Fibroblast of gingiva (primary cell): Measurements from ENCODE around the gene CAMTA1.

Experiments
- DNase-seq: peaks from one replicate; pipeline ENCODE4 v3.0.0-alpha.2; 2011; ENCODE audit warnings: low read depth

The CAMTA1 gene

GRCh38 chr1:7732331-7732730, 947.1 kb downstream of the CAMTA1 start:
- DNase-seq: no peak

GRCh38 chr1:7733276-7733675, 948.0 kb downstream of the CAMTA1 start:
- DNase-seq: no peak

DNA sequence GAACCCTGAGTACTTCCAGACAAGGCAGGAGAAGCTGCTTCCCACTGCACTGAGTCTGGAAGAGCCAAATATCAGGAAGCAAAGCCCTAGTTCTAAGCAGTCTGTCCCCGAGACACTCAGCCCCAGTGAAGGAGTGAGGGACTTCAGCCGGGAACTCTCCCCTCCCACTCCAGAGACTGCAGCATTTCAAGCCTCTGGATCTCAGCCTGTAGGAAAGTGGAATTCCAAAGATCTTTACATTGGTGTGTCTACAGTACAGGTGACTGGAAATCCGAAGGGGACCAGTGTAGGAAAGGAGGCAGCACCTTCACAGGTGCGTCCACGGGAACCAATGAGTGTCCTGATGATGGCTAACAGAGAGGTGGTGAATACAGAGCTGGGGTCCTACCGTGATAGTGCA, 952.8 kb downstream of the CAMTA1 start:
- DNase-seq: no peak

GRCh38 chr1:7743346-7743745, 958.1 kb downstream of the CAMTA1 start:
- DNase-seq: peak; percentile 58

DNA sequence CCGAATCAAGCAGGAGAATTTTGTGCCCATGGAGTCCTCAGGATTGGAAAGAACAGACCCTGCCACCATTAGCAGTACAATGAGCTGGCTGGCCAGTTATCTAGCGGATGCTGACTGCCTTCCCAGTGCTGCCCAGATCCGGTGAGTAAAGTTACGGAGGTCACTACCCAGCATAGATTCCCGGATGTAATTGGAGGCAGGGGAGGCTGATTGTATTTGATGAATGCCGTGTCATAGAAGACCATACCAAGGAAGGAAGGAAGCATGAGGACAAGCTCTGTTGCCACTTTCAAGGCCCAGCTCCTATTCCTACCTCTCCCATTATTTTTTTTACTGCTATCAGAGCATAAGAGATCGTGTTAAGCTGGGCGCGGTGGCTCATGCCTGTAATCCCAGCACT, 959.6 kb downstream of the CAMTA1 start:
- no peak for DNase-seq

- DNase-seq: no peak
Measured at GRCh38 chr1:7745783-7746182, 960.5 kb downstream of the CAMTA1 start.

DNA sequence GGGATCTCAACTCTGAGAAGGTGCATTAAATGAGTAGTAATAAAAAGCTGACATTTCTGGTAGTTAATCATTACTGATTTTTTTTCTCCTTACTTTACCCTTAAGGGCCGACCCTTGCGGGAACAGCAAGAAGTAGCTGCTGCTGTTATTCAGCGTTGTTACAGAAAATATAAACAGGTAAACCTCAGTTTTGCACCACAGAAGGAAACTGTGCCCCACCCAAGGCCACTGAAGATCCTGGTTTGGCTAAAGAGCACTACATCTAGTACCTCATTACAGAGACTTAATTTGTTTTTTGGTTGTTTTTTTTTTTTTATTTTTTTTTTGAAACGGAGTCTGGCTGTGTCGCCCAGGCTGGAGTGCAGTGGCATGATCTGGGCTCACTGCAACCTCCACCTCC, 962.4 kb downstream of the CAMTA1 start:
- DNase-seq: no peak

- DNase-seq: no peak
Measured at GRCh38 chr1:7749126-7749525, 963.9 kb downstream of the CAMTA1 start.

GRCh38 chr1:7751174-7751573, 965.9 kb downstream of the CAMTA1 start:
- no peak for DNase-seq

- peak; percentile 57 for DNase-seq
Measured at GRCh38 chr1:7752512-7753417, 967.5 kb downstream of the CAMTA1 start.

DNA sequence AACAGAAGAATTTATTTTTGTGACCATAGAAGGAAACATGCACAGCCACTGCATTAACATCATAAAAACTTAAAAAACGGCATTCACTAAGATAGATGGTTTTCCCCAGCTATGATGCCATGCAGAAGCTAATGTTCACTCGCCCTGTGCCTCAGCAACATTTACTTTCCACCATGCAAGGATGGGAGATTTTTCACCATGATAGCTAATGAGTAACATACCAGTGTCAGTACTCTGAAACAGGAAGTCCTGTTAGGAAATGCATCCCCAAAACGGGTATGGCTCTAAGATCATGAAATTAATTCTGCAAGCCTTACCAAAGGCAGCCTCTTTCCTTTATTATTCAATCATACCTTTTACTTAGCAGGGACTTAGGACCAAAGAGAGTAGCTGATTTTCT, 968.4 kb downstream of the CAMTA1 start:
- DNase-seq: no peak

GRCh38 chr1:7754234-7754633, 969.0 kb downstream of the CAMTA1 start:
- DNase-seq: no peak

DNA sequence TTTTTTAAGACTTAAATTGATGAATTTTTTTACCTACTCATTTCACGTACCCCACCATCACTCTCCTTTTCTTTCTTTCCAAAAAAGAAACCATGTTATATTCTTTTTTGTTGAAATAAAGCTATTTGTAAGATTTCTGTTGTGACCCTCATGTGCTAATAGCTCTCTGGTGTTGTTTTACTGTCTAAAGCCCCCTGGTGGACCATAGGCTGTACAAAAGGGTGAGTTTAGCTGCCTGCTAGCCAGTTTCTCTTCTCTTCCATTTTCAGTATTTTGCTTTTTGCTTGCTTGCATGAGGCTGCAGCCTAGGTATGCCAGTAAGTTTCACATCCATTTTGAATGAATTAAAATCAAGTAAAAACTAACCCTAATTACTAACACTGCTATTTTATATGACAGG, 970.2 kb downstream of the CAMTA1 start:
- DNase-seq: no peak

DNA sequence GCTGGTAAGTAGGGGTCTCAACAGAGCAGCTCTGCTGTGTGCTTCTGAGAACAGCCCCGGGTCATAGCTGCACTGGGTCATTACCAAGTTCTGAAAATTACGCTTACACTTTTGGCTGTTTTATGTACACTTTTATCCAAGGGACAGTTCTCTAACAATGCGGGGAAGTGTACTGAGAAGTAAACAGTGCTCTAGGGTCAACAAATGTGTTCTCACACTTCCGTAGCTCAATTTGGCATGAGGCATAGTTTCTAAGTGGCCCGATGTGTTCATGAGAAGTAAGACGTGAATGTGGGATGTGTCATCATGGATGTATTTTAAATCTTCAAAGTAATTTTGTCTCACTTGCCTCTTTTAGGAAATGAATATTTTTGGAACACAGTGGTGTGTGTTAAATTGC, 975.0 kb downstream of the CAMTA1 start:
- DNase-seq: no peak

DNA sequence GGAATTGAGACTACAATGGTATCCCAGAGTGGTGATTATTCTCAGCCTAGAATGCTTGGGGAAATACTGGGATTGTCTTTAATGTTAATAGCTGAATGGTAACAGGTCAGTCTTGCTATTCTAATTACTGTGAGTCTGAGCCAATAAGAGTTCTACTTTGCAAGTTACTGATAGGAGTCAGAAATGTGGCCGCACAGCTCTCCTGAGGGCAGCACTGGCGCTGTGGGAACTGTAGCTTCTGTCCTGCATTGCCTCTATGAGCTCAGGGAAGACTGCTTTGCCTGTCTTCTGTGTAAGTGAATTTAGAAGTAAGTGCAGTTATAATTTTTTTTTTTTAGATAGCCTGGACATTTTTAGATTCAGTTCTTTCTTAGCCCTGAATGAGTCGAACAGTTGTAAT, 975.8 kb downstream of the CAMTA1 start:
- DNase-seq: no peak

DNA sequence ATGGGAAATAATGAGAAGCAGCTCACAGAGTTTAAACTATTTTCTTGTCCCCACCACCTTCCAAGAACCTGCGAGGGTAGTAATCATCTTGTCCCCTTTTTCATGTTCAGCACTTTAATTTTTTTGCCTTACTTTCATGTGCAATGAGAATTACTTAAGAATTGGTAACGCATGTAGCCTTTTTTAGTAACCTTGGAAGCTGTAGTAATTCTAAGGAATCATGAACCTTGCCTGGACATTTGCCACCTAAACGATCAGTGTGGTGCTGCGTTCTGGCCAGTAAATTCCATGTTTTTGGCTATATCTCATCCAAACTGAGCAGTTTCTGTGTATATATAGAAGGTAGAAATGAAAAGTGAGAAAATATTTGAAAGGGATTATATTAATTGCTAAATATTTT, 981.9 kb downstream of the CAMTA1 start:
- DNase-seq: no peak

- DNase-seq: no peak
Measured at GRCh38 chr1:7768583-7768982, 983.3 kb downstream of the CAMTA1 start.

GRCh38 chr1:7769673-7770412, 984.6 kb downstream of the CAMTA1 start:
- no peak for DNase-seq

GRCh38 chr1:7770669-7770996, 985.4 kb downstream of the CAMTA1 start:
- DNase-seq: no peak

DNA sequence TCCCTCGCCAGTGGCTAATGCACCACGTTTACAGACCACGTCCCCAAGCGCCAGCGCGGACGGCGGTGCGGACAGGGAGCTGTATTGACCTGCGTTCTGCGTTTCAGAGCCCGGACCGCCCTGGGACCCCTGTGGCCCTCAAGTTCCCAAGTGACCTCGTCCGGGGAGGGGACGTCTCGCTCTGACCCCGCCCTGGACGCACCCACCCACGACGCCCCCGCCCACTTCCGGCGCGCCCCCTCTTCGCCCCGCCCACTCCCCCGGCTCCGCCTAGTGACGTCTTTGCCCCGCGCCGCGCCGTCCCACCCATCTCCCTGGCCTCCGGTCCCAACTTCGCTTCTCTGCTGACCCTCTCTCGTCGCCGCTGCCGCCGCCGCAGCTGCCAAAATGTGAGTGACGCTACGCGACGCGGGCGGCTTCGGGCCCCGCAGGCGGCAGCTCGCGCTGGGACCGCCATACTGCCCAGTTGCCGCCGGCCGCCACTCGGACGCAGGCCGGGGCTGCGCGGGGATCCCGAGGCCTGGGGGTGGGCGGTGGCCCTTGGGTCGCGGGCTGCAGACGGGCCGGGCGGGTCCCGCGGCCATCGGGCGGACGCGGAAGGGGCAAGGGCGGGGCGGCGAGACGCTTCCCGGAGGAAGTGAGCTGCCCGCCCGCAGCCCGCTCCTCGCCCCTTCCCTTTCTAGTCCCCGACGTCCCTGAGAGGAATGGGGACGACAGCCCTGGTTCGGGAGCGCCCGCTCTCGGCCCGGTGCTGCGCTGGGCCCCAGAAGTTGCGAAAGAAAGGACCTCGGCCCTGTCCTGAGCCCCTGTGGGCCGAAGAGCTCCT, 986.0 kb downstream of the CAMTA1 start, which contains the start of gene VAMP3:
VAMP3 (plus strand) TSS at position 300 of the 826 bp plus-strand sequence; CDS start at position 388, 88 bp downstream.
- DNase-seq: peak; percentile 83

GRCh38 chr1:7771823-7772299, 986.6 kb downstream of the CAMTA1 start:
- DNase-seq: no peak

GRCh38 chr1:7777591-7777990, 992.3 kb downstream of the CAMTA1 start:
- DNase-seq: no peak
